HG02884 (cell line): ENCODE measurements around the gene DCDC1.
"Not testable (repeated sequence)": the region's sequence is repeated elsewhere in the genome, so short reads cannot be mapped to it uniquely, and the experiment has no call there.

ENCODE experiments used
- ATAC-seq: cut with Tn5 transposase; IDR thresholded peaks from one replicate; pipeline ENCODE4 v1.9.1; 2021; ENCODE audit warnings: mild to moderate bottlenecking, moderate library complexity; ENCODE audit not compliant: unreplicated experiment

DCDC1 gene

GRCh38 chr11:31327417-31327816 is 42.1 kb downstream of the DCDC1 start:
- no peak for ATAC-seq

- peak; percentile 70 for ATAC-seq
Observed at GRCh38 chr11:31326470-31327148, 42.9 kb downstream of the DCDC1 start.

- no peak for ATAC-seq
Observed at GRCh38 chr11:31325160-31325559, 44.4 kb downstream of the DCDC1 start.

- no peak for ATAC-seq
Observed at GRCh38 chr11:31323145-31323544, 46.4 kb downstream of the DCDC1 start.

- ATAC-seq, result not testable (repeated sequence)
Observed at GRCh38 chr11:31321494-31321893, 48.0 kb downstream of the DCDC1 start.

GRCh38 chr11:31303644-31304180 is 65.8 kb downstream of the DCDC1 start:
- no peak for ATAC-seq

- ATAC-seq, result no peak
Observed at GRCh38 chr11:31301549-31302510, 67.7 kb downstream of the DCDC1 start.

GRCh38 chr11:31295308-31295707 is 74.2 kb downstream of the DCDC1 start:
- ATAC-seq, result no peak

GRCh38 chr11:31273527-31273926 is 96.0 kb downstream of the DCDC1 start:
- not testable (repeated sequence) for ATAC-seq

- no peak for ATAC-seq
Observed at GRCh38 chr11:31267720-31268119, 101.8 kb downstream of the DCDC1 start.

GRCh38 chr11:31264834-31265233 is 104.7 kb downstream of the DCDC1 start:
- ATAC-seq, result no peak

GRCh38 chr11:31262761-31263160 is 106.8 kb downstream of the DCDC1 start:
- ATAC-seq, result no peak

GRCh38 chr11:31259797-31260196 is 109.7 kb downstream of the DCDC1 start:
- no peak for ATAC-seq

- ATAC-seq, result no peak
Observed at GRCh38 chr11:31254415-31254814, 115.1 kb downstream of the DCDC1 start.

- ATAC-seq, result no peak
Observed at GRCh38 chr11:31248768-31249167, 120.8 kb downstream of the DCDC1 start.

GRCh38 chr11:31247321-31247720 is 122.2 kb downstream of the DCDC1 start:
- no peak for ATAC-seq

- no peak for ATAC-seq
Observed at GRCh38 chr11:31246451-31247165, 122.9 kb downstream of the DCDC1 start.

- no peak for ATAC-seq
Observed at GRCh38 chr11:31243706-31244105, 125.8 kb downstream of the DCDC1 start.

- ATAC-seq, result no peak
Observed at GRCh38 chr11:31240340-31240904, 129.1 kb downstream of the DCDC1 start.

- ATAC-seq, result no peak
Observed at GRCh38 chr11:31237819-31238760, 131.4 kb downstream of the DCDC1 start.
